ENCODE measurements around the gene TRAPPC10. TPM values are rescaled to one million over a fixed set of nuclear protein-coding genes. Genes with fewer than 3 reads are reported as not detected.

TRAPPC10 gene
- total and polyA plus RNA-seq, 2 of the 8 experiments (the other 6 are each of a cell fraction or from before 2014, with no cell fraction given) = 18.5 to 29.8 TPM

DNA sequence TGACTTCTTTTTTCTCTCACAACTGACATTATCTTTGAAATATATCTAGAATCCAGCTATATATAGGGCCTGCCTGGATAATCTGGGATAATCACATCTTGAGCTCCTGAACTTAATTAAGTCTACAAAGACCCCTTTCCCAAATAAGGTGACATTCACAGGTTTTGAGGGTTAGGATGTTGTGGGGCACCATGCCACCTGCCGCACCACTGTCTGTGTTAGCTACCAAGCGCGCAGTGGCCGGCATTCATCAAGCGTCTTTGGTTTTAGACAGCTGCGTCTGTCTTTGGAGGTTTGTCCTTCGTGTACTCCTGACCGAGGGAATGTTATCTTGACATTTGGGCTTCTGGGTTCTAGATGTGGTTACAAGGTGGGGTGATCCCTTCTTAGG is 7.5 kb downstream of the TRAPPC10 start:
- Histone ChIP-seq H4K91ac (replicated peaks; ENCODE audit: insufficient read length, low read length) (no peak overlapping the region), H3K79me2 (ENCODE audit: control insufficient read depth in 1 of 2, insufficient read depth in 2 of 2, low read length in 2 of 2) (peaks cover 30 to 95% of the 10 kb centered on the region in 2 experiments), H3K23ac (ENCODE audit: insufficient read length) (no peak overlapping the region), H3K9ac (replicated peaks in 1 of 4; ENCODE audit: extremely low read depth in 1 of 4, low read depth in 3 of 4, low read length in 3 of 4) (no peak overlapping the region), H3K27me3 (replicated peaks in 1 of 4; ENCODE audit: control insufficient read depth in 3 of 4, extremely low read depth in 1 of 4, insufficient read depth in 3 of 4, low read length in 3 of 4) (no peaks in the 10 kb centered on the region), H2BK20ac (ENCODE audit: low read length) (no peak overlapping the region), H3K9me3 (ENCODE audit: insufficient read depth in 2 of 2, low read depth in 1 of 2, low read length in 1 of 2) (no peaks in the 10 kb centered on the region), H2BK12ac (ENCODE audit: low read depth, low read length) (no peak overlapping the region), H3K18ac (ENCODE audit: extremely low read depth, low read length) (no peak overlapping the region), H3K36me3 (ENCODE audit: control insufficient read depth in 2 of 4, insufficient read depth in 4 of 4, low read length in 3 of 4) (no peaks in the 10 kb centered on the region; a peak in 1 of 8 replicates), H4K20me1 (replicated peaks in 1 of 2; ENCODE audit: control insufficient read depth in 1 of 2, insufficient read depth in 2 of 2, low read length in 2 of 2) (peaks cover 7 to 15% of the 10 kb centered on the region in 2 experiments), H3K14ac (ENCODE audit: insufficient read length) (no peak overlapping the region), H3K27ac (ENCODE audit: low read depth, low read length) (no peak overlapping the region), H3K4ac (replicated peaks; ENCODE audit: insufficient read length, low read depth, low read length) (no peak overlapping the region), H2AFZ (ENCODE audit: low read length) (no peak overlapping the region), H3K79me1 (ENCODE audit: low read depth, low read length) (peaks cover 7% of the 10 kb centered on the region), H4K8ac (ENCODE audit: extremely low read depth, insufficient read depth, low read length) (no peak overlapping the region), H3K56ac (replicated peaks; ENCODE audit: insufficient read length, low read depth, low read length) (no peak overlapping the region), H2AK5ac (ENCODE audit: low read depth, low read length) (no peak overlapping the region), H2BK15ac (ENCODE audit: low read length) (no peak overlapping the region), H3K23me2 (ENCODE audit: low read depth, low read length) (no peaks in the 10 kb centered on the region), H2BK5ac (ENCODE audit: low read depth, low read length) (no peak overlapping the region), H3K4me3 (ENCODE audit: extremely low read depth in 1 of 4, insufficient read depth in 2 of 4, low read depth in 3 of 4, low read length in 4 of 4) (no peak overlapping the region), H2BK120ac (replicated peaks; ENCODE audit: low read depth, low read length) (no peak overlapping the region), H4K5ac (ENCODE audit: insufficient read length, low read depth, low read length) (no peak overlapping the region), H3K4me2 (ENCODE audit: insufficient read depth in 1 of 2, low read depth in 2 of 2, low read length in 2 of 2) (no peak overlapping the region), H3K4me1 (replicated peaks in 1 of 4; ENCODE audit: control insufficient read depth in 3 of 4, insufficient read depth in 4 of 4, low read length in 3 of 4) (no peaks in the 10 kb centered on the region)
- no peak for TF ChIP-seq RFX5 (IDR thresholded peaks at IDR 0.05; ENCODE audit: borderline replicate concordance, low read depth, low read length)
- TF ChIP-seq, protein P1, sequence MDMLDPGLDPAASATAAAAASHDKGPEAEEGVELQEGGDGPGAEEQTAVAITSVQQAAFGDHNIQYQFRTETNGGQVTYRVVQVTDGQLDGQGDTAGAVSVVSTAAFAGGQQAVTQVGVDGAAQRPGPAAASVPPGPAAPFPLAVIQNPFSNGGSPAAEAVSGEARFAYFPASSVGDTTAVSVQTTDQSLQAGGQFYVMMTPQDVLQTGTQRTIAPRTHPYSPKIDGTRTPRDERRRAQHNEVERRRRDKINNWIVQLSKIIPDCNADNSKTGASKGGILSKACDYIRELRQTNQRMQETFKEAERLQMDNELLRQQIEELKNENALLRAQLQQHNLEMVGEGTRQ (IDR thresholded peaks at IDR 0.05; ENCODE audit: low read length) = no peak
- no peak for TF ChIP-seq GABPA (IDR thresholded peaks at IDR 0.05; ENCODE audit: borderline replicate concordance, insufficient read depth, low read length)
- TF ChIP-seq TCF12 (IDR thresholded peaks at IDR 0.05; ENCODE audit: low read depth, low read length) = no peak
- POLR2A ChIA-PET (ENCODE audit: partially characterized antibody) = interaction anchor here (1.0 kb wide), 1 partner anchor 65 kb away, joined by 3 read pairs; no protein-coding TSS in a partner anchor
- 91% methylated on average over 8 of the region's 8 CpGs; no CpG with 5 or more reads in 1 of the 2 experiments for WGBS, 2 experiments (ENCODE audit: extremely low coverage in 1 of 2, insufficient coverage in 1 of 2, insufficient read length in 1 of 2, insufficient replicate concordance in 2 of 2, low coverage in 1 of 2, low lambda C conversion rate in 2 of 2, missing lambda C conversion rate in 1 of 2)
- CTCF ChIA-PET (ENCODE audit: partially characterized antibody) = interaction anchor here (1.0 kb wide), 1 partner anchor 8 kb away, joined by 3 read pairs; no protein-coding TSS in a partner anchor
- no peak for FAIRE-seq
- no peak for DNase-seq (ENCODE audit: low read depth in 1 of 2, low spot score in 2 of 2)
